HG02970 (cell line): Measurements from ENCODE around the gene TMEM106A.
"Not testable (repeated sequence)": the region's sequence is repeated elsewhere in the genome, so short reads cannot be mapped to it uniquely, and the experiment has no call there.

Experiments used
- ATAC-seq: cut with Tn5 transposase; IDR thresholded peaks from one replicate; pipeline ENCODE4 v1.9.1; 2021; ENCODE audit warnings: mild to moderate bottlenecking, moderate library complexity, moderate number of reproducible peaks; ENCODE audit not compliant: unreplicated experiment, low FRiP score

The TMEM106A gene

DNA sequence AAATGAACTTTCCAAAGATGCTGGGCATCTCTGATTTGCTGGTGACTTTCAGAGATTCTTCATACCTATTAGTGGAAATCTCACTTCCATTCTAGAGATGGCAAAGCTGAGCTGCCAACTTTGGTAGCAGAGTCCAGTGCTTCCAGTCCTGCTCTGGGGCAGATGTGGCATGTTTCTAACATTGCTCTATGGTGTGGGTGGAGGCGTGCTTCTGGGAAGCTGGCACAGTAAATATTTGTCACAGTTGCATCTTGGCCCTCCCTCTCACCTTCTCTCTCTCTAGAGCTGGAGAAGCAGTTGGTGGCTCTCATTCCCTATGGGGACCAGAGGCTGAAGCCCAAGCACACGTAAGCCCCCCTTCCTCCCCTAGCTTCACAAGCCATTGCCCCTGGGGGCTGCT, 1.9 kb downstream of the TMEM106A start:
- no peak for ATAC-seq

DNA sequence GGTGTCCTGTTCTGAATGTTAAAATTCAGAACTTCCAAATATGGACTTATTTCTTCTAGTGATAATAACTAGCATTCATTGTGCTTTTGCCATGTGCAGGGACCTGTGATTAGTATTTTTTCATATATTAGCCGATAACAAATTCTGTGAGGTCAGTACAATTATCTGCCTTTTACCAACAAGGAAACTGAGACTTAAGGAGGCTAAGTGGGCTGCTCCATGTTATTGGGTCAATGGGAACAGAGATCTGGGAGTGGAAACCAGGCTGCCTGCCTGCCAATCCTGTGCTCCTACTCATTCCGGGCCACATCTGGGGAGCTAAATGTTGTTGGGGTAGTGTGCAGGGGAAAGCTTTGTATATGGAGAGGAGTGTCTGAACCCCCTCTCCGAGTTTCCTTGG, 3.7 kb downstream of the TMEM106A start:
- ATAC-seq, result no peak

DNA sequence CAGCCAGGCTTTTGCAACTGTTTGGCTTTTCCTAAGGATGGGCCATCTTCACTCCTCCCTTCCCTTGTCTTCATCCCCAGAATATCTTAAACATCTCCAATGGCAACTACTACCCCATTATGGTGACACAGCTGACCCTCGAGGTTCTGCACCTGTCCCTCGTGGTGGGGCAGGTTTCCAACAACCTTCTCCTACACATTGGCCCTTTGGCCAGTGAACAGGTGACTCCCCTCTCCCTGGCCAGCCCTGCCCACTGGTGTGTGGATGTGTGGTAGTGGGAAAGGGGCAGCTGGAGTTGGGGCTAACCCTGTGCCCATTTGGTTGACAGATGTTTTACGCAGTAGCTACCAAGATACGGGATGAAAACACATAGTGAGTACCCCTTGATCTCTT, 4.7 kb downstream of the TMEM106A start:
- no peak for ATAC-seq

DNA sequence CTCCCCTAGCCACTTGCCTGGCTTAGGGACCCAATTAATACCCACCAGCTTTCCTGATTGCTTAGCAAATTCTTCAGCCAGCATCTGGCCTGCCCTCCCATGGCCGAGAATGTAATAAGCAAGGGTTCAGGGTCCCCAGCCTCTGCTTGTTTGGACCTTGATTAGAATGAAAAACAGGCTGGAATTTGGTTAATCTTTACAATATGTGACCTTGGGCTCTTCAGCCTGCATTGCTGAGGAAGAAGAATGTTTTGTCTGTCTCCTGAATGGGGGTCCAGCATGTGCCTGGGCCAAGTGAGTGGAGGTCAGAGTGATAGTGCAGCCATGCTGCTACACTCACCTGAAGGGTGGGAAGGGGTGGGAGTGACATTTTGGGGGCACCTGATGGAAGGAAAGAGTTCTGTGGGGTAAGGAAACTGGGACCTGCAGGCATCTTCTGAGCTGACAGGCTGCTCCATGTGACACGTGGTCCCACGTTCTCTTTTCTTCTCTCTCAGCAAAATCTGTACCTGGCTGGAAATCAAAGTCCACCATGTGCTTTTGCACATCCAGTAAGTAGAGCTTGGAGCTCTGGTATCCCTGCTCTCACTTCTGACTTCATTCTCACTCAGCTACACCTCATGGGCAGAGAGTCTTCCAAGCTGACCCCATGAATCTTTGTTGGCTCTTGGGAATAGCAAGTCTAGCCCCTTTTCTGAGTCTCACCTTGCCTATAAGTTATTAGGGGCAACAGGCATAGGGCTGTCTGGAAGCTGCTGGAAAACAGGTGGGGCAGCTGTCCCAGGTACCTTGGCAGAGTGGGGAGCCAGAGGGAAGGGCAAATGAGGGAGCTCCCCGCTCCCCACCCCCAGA, 5.3 kb downstream of the TMEM106A start:
- ATAC-seq, result no peak

DNA sequence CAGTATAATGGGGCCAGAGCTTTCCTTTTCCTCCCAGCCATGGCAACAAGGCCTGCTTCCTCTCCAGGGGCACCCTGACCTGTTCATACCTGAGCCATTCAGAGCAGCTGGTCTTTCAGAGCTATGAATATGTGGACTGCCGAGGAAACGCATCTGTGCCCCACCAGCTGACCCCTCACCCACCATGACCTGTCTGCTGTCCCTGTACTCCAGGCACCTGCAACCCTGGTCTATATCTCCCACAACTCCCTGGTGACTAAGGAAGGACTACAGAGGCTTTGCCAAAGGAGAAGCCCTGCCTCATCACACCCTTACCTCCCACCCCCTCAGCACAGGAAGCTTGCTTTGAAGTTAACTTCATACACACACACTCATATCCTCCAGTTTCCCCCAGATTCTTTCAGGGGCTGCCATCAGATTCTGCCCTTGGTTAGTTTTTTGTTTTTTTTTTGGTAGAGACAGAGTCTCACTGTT, 6.0 kb downstream of the TMEM106A start:
- ATAC-seq, result no peak

DNA sequence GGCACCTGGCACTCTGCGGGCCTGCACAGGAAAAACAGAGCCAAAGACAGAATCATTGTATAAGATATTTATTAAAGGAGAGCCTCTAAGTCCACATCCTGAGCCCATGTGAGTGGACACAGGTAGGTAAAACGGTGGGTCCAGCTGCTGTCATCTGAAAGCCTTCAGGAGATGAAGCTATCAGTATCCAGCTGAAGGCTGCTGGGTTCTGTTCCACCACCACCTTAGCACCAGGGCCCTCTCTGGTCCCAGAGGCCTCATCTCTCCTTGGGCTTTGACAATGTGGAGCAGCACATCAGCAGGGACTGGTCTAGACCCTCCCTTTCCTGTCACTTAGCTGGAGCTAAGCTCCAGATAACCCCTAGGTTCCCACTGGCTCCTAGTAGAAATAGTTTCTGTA, 7.3 kb downstream of the TMEM106A start:
- no peak for ATAC-seq

DNA sequence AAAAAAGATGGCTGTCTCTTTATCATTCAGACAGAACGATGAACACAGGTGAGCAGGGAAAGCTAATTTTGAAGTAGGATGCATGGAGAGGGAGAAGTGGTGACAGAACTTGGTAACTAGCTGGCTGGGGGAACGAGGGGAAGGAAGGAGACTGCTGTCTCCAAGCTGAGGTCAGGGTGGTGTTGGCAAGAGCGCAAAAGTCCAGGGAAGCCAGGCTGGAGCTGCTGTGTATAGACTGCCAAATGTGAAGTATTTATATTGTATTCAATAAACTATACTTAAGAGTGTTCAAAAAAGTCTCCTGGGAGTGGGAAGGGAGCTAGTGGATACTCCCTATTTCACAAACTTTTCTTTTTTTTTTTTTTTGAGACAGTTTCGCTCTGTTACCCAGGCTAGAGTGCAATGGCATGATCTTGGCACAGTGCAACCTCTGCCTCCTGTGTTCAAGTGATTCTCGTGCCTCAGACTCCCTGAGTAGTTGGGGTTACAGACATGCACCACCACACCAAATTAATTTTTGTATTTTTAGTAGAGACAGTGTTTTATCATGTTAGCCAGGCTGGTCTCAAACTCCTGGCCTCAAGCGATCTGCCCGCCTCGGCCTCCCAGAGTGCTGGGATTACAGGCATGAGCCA, 8.2 kb downstream of the TMEM106A start:
- no peak for ATAC-seq

DNA sequence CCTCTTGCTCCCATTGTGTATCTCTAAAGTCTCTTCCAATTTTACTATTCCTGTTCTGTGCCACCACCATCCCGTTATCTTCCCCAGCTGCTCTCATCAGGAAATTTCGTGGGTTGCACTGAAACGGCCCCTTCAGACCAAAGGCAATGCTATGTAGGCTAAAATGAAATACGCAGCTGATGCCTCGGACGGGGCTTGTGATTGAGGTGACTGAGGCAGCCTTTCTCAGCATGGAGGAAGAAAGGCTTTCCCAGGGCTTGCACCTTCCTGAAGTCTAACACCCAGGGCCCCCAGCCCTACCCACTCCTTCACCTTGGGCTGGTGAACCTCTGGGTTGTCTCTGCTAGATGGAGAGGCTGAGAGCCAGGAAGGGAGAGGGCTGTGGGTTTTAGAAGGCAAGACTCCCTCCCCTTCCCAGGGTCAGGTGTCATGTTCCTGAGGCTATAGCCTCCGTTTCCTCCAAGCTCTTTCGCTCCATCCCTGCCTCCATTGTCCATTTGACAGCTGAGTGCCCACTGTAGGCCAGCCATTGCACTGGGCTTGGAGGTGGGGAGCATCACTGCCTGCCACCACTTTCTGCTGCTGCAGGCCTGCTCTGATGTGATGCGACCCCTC, 8.9 kb downstream of the TMEM106A start:
- ATAC-seq, result no peak

DNA sequence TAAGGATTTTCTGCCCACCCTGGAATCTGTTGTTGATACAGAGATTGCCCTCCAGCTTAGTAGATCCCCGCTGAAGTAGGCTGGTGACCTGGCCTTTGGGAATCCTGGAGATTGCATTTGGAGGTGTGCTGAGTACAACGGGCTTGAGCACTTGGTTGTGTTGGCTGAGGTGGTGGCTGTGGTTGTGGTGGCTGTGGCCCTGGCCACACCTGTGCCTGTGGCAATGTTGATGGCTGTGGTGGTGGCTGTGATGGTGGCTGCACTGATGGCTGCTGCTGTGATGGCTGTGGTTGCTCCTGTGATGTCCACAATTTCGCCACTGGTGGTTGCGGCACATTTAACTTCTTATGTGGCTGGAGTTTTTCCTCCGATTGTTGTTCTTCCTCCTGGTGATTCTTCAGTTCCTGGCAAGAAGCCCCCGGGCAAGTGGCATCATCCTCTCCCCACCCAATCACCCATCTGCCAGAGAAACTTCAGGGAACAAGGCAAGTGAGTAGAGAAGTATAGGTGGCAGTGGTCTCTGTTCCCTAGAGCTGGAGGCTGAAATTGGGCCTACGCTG, 12.6 kb downstream of the TMEM106A start:
- no peak for ATAC-seq

DNA sequence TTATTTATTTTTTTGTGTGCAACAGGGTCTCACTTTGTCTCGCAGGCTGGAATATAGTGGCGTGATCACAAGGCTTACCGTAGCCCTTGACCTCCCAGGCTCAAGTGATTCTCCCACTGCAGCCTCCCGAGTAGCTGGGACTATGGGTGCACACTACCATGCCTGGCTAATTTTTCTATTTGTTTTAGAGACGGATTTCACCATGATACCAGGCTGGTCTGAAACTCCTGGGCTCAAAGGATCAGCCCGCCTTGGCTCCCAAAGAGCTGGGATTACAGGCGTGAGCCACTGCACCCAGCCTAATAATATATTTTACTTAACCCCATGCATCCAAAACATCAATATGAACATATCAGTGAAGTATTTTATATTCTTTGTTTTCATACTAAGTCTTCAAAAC, 14.7 kb downstream of the TMEM106A start:
- no peak for ATAC-seq

DNA sequence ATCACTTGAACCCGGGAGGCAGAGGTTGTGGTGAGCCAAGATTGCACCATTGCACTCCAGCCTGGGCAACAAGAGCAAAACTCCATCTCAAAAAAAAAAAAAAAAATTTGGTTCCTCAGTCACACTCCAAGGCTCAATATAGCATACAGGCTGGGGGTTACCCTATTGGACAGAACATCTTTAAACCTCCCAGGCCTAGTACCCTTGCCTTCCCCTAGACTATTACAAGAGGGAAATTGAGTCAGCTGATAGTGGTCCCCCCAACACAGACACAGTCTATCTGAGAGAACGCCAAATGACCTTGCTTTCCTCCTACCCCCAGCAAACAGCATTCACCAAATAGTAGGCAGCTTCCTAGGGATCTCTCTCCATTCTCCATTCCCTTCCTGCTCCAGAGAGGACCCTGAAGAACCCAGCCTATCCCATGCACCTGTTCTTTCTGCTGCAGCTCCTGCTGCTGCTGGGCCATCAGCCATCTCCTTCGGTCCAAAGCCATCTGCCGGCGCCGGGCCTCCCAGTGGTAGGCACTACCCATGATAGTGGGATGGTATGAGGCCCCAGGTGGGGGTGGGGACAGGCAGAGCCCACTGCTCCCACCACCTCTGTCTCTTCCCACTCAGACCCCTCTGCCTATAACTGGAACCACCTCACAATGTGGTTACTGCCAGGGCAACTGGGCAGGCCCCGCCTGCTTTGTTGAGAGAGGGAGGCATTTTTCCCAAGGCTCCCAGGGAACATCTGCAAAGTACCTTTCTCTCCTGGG, 16.5 kb downstream of the TMEM106A start, which contains the start of gene CCDC200:
TSS of gene CCDC200 (minus strand) at position 604 of the 763 bp plus-strand sequence. CDS start at position 535, 69 bp downstream.
- not testable (repeated sequence) for ATAC-seq

DNA sequence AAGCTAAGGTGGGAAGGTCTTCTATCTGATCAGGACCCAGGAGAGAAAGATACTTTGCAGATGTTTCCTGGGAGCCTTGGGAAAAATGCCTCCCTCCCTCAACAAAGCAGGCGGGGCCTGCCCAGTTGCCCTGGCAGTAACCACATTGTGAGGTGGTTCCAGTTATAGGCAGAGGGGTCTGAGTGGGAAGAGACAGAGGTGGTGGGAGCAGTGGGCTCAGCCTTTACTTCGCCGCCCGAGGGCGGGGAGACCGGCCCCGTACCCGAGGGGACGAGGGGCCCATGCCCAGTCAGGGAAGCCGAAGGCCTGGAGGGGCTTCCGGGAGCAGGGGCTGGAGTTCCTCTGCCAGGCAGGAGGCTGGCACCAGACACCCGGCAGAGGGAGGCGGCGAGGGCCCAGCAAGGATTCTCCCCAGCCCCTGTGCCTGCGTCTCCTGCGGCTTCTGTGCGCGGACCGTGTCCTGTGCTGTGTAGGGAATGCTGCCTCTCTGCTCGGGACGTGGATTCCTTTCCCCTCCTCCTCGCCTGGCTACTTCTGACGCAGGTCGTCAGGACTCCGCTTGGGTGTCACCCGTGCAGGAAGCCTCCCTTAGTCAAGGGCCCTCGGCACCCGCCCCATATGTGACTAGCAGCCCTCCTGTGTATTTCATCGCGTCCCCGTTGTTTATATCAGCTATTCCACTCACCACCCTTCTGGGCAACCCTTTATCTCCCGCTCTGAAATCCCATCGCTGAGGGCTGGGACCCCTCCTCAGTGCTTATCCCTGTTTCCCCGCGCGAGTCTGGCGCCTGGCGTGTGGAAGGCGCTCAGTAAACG, 19.7 kb downstream of the TMEM106A start:
- not testable (repeated sequence) for ATAC-seq

DNA sequence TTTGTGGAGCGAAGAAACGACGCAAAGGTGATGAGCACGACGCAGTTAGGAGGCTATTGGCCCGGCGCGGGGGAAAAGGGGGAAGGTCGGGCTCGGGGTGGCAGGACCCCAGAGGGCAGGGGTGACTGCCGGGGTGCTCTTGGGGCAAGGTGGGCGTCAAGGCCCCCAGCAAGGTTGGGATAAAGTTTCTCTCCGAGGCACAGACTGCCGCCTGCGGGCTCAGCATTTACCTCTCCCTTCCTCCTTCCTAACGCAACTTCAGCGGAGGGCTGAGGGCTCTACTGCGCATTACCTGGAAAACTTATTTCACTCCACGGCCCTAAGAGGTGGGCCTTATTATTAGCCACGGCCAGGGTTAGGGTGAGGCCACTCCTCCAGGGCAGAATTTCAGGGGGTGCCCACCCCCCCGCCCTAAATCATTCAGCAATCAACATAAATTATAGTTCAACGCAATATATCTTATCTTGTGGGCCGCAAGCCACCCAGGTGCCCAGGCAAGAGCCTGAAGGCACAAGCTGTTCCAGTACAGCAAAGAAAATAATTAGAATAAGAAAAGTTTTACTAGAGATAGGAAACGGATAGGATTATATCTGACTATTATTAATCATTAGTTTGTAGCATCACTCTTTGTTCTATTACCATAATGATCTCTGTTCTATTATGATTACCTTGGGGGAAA, 20.5 kb downstream of the TMEM106A start:
- ATAC-seq, result not testable (repeated sequence)

DNA sequence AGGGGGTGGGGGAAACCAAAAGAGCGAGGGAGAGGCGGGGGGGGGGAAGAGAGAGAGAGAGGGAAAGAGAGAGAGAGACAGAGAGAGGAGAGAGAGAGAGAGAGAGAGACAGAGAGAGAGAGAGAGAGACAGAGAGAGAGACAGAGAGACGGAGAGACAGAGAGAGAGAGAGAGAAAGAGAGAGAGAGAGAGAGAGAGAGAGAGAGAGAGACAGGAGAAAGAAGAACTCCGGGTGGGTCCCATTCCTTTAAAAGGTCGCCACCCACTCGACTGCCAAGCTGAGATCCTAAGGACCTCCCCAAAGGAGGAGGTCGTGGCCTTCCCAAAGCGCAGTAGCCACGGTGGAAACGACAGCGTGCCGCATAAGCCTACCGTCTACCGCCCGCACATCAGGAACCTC, 21.6 kb downstream of the TMEM106A start:
- ATAC-seq, result not testable (repeated sequence)

DNA sequence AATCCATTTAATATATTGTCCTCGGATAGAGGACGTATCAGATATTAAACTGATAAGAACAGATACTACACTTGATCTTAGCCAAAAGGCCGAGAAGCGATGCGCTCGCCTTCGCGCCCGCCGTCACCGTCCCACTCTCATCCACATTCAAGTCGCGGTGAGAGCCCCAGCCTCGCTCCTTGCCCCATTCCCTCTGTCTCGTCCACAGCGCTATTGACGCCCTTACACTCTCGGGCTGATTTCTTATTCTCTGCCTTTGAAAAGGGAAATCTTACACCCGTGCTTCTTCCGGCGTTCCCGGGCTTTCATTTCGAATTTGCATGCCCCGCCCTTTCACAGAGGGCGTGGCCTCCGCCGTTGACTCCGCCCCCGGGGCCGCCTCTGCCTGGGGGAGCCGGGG, 22.2 kb downstream of the TMEM106A start, which contains the start of gene RNU2-1:
TSS of gene RNU2-1 (minus strand) at position 101 of the 400 bp plus-strand sequence.
- ATAC-seq, result not testable (repeated sequence)

DNA sequence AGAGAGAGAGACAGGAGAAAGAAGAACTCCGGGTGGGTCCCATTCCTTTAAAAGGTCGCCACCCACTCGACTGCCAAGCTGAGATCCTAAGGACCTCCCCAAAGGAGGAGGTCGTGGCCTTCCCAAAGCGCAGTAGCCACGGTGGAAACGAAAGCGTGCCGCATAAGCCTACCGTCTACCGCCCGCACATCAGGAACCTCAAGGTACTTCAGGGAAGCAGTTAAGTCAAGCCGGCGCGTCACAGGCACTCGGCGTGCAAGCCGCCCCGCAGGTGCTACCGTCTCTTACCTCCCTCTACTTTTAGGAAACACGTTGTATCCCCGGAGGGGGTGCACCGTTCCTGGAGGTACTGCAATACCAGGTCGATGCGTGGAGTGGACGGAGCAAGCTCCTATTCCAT, 27.9 kb downstream of the TMEM106A start:
- ATAC-seq, result not testable (repeated sequence)

DNA sequence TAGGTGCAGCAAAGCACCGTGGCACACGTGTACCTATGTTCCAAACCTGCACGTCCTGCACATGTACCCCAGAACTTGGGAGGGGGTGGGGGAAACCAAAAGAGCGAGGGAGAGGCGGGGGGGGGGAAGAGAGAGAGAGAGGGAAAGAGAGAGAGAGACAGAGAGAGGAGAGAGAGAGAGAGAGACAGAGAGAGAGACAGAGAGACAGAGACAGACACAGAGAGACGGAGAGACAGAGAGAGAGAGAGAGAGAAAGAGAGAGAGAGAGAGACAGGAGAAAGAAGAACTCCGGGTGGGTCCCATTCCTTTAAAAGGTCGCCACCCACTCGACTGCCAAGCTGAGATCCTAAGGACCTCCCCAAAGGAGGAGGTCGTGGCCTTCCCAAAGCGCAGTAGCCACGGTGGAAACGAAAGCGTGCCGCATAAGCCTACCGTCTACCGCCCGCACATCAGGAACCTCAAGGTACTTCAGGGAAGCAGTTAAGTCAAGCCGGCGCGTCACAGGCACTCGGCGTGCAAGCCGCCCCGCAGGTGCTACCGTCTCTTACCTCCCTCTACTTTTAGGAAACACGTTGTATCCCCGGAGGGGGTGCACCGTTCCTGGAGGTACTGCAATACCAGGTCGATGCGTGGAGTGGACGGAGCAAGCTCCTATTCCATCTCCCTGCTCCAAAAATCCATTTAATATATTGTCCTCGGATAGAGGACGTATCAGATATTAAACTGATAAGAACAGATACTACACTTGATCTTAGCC, 29.1 kb downstream of the TMEM106A start:
- not testable (repeated sequence) for ATAC-seq

DNA sequence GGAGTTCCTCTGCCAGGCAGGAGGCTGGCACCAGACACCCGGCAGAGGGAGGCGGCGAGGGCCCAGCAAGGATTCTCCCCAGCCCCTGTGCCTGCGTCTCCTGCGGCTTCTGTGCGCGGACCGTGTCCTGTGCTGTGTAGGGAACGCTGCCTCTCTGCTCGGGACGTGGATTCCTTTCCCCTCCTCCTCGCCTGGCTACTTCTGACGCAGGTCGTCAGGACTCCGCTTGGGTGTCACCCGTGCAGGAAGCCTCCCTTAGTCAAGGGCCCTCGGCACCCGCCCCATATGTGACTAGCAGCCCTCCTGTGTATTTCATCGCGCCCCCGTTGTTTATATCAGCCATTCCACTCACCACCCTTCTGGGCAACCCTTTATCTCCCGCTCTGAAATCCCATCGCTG, 34.8 kb downstream of the TMEM106A start:
- not testable (repeated sequence) for ATAC-seq
